Suppressor macrophage treated with lipopolysaccharide for 1 hour (primary cell): ENCODE results near the gene SYPL2.
A peak's percentile ranks its signal among the peaks of the same experiment; 100 is the strongest.
"Not testable (repeated sequence)": the region's sequence is repeated elsewhere in the genome, so short reads cannot be mapped to it uniquely, and the experiment has no call there.

ENCODE experiments used
- DNase-seq, 3 donors: peaks; one replicate each; pipeline ENCODE4 v3.0.0-alpha.2; 2020 to 2022

The SYPL2 gene

DNA sequence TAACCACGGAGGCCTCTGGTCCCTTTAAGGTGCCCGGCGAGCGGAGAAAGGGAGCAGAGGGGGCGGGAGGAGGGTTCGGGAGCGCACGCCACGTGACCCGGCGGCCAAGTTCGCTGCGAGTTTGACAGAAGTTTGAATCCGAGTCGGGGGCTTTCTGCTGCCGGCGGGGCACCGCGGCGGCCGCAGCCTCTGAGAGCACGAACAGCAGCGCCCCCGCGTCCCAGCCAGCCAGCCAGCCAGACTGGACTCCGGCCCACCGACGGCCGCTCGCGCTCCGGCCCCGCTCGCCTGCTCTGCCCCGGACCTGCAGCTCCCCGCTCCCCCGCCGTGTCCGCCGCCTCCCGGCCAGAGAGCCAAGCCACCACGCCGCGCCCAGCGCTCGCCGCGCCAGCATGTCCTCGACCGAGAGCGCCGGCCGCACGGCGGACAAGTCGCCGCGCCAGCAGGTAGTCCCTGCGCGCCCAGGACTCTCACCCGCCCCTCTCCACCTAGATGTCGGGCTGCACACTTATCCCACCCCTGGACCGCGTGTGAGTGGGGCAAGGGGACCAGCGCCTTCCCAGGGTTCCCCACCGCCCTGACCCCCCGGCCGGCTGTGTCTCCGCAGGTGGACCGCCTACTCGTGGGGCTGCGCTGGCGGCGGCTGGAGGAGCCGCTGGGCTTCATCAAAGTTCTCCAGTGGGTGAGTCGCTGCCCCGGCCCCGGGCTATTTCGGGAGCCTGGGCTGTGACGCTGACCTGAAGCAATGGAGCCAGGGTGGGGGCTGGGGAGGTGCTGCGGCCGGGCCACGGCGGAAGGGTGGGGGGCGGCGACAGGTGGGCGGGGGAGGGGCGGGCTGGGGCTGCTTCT is at the start of gene SYPL2:
TSS of gene SYPL2 (plus strand) at position 95 of the 849 bp plus-strand sequence. CDS start at position 393, 298 bp downstream.
- DNase-seq, result peak; percentile 36 to 65 (median 39)

DNA sequence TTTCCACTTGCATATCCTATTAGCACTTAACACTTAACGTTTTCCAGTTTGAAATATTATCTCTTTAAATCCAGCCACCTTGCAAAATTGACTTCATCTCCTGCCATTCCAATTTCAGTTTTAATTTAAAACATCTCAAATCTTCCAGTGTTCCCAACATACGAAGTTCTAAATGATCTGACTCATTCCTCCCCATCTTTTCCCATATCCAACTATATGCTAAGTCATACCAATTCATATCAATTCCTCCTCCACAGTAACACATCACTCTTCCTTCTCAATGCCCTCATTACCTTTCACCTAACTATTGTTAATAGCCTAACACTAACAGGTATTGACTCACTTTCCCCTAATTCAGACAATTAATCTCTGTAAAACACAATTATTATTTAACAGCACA is 42.8 kb upstream of the SYPL2 start:
- no peak for DNase-seq

DNA sequence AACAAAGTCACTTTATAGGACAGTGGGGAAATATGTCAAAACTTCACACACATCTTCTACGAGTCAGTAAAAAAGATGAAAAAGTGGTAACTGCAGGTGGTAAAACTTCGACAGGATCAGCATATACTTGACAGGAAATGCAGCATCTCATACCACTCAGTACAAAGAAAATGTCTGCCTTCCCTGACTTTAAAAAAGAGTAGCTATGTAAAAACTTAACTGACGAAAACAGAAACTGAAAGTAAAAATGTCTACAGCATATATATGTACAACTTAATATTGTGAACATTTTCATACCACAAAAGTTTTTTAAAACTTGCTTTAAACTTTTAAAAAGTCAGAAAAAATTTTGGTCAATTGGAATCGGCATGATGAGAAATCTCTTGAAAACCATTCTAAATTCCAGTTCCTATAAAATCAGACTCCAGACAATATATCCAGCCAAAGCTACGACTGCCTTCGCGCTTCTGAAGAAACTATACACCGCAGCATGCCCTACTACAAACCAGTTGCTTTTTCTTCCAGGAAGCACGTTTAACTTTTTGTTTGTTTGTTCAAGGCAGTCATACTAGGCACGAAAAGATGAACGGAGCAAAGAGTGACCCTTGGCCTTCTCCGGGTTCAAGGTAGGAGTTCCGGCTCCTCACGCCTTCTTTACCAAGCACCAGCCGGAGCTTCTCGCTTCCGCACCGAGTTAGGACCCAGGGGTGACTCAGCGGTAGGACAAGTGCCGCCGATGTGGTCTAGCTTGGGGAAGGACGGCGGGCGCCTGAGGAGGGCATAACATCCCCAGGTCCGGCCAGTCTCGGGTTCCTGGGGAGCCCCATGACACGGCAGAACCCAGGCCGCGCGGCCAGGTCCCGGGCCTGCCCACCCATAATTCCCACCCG is 40.7 kb upstream of the SYPL2 start:
- DNase-seq, result peak; percentile 86 to 90 (median 89)

DNA sequence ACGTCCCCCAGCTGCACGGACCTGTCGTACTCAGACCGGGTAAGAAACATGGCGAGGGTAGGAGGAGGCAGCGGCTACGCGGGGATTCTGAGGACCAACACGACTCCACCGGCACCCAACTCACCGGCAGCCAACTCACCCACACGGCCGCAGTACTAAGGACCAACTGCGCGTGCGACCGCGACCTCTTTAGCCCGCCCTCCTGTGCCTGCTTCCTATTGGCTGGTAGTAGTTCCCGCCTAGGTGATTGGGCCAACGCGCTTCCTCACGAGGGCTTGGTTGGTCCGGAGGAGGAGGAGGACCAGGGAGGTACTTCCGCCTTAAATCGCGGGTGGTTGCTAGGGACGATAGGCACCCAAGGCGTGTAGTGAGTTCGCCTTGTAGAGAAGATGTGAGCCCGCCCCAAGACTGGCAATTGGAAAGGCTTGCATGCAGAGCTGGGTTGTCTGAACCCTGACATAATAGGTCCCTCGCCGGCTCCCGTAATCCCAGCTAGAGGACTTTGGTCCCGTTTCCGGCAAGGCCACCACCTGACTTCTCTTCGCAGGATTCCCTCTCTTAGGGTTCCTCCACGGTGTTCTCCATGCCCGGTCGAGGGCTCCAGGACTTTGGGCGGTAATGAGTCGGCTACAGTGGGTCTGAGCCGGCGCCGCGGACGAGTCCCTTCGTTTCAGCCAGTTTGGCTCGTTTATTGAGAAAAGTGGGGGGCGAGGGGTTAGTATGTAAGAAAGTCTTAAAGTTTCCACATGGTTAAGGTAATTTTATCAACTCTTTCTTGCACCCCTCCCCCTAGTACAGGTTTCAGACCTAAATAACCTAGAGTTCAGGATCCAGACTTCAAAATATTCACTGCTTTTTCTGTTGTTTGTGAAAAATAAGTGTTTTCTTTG is 39.8 kb upstream of the SYPL2 start, which contains the start of gene PSMA5:
TSS of gene PSMA5 (minus strand) at position 168 of the 890 bp plus-strand sequence. CDS start at position 50, 118 bp downstream.
- peak; percentile 98 to 99 (median 99) for DNase-seq

DNA sequence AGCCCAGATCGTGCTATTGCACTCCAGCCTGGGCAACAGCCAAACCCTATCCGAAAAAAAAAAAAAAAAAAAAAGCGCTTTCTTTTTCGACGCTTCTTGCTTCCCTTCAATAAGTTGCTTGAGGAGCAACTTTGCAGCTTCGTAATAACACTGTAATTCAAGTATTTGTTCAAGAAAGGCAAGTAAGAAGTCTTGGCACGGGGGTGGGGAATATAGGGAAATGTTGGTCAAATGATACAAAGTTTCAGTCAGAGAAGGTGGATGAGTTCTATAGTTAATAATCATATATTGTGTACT is 39.2 kb upstream of the SYPL2 start:
- peak in 2 of 3 donors; percentile 22 to 47 for DNase-seq

DNA sequence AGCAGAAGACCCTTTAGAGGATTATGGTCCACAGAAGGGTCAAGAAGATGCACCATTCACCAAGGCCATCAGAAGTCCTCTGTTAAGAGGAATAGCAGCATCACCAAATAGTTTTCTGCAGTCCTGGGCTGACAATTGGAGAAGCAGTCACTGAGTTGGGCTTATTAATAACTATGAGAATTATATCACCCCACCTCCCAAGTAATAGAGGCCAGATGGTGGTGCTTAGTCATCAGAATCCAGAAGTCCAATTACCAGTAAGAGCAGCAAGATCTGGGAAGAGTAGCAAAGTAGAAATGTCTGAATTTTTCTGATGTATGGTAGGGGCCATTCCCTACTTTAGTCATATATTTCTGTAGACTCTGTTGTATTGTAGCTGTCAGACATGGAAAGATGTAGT is 34.0 kb upstream of the SYPL2 start:
- DNase-seq, result peak in 1 of 3 donors; percentile 46

DNA sequence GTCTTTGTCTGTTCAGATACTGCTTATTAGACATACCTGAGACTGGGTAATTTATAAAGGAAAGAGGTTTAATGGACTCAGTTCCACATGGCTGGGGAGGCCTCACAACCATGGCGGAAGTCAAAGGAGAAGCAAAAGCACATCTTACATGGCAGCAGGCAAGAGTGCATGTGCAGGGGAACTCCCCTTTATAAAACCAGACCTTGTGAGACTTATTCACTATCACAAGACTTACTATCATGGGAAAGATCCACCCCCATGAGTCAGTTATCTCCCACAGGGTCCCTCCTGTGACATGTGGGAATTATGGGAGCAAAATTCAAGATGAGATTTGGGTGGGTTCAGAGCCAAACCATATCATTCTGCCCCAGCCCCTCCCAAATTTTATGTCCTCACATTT is 33.0 kb upstream of the SYPL2 start:
- DNase-seq, result peak; percentile 54 to 65 (median 59)

DNA sequence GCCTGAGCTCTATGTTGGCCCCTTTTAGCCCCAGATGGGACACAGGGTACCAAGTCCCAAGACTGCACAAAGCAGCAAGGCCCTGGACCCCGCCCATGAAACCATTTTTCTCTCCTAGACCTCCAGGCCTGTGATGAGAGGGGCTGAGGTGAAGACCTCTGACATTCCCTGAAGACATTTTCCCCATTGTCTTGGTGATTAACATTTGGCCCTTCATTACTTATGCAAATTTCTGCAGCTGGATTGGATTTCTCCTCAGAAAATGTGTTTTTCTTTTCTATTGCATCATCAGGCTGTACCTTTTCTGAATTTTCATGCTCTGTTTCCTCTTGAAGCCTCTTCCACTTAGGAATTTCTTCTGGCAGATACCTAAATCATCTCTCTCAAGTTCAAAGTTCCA is 31.9 kb upstream of the SYPL2 start:
- DNase-seq, result no peak

DNA sequence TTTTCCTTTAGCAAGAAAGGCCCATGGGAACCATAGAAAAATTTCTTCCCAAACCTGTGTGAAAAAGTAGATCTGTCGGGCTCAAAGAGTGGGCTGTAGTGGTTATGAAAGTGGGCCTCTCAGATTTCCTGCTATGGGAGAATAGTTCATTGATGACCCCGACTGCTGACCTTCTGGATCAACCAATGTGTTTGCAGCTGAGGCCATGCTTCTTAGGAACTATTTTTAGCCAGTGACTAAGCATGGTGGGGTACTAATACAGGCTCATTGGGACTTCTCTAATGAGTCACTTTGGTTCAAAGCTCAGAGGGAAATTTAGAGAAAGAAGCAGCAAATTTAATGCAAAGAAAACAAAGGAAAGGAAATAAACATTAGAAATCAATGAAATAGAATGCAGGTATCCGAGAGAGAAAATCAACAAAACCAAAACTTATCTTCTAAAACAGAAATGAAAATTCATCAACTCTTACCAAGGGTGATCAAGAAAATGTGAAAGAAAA is 27.5 kb upstream of the SYPL2 start:
- peak; percentile 85 to 94 (median 93) for DNase-seq

DNA sequence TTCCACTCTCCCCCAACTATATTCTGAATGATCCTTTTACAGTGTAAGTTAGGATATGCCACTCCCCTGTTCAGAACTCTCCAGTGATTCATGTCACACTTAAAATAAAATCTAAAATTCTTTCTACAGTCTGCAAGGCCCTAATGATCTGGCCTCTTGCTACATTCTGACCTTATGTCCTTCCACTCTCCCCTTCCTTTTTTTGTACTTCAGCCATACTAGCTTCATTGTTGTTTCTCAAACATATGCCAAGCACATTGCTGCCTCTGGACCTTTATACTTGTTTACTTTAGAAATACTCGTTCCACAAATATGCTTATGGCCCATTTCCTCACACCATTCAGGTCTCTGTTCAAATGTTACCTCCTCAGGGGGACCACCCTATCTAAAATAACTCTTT is 25.3 kb upstream of the SYPL2 start:
- DNase-seq, result peak in 1 of 3 donors; percentile 28

DNA sequence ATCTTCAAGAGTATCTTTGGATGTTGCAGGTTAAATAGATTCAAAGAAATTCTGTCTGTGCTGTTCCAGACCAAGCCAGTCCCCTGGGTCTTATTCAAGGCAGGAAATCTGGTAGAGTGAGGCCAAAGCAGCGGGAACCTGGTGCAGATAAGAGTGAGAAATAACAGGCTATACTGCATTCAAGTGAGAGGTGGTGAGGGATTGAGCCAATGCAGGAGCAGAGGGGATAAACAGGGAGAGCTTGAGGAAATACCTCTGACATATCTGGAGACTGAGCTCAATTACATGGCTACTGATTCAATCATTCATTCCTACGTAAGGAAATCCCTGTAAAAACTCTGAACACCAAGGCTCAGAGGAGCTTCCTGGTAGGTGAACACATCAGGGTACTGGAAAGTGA is 22.9 kb upstream of the SYPL2 start:
- DNase-seq, result peak in 2 of 3 donors; percentile 22 to 68

DNA sequence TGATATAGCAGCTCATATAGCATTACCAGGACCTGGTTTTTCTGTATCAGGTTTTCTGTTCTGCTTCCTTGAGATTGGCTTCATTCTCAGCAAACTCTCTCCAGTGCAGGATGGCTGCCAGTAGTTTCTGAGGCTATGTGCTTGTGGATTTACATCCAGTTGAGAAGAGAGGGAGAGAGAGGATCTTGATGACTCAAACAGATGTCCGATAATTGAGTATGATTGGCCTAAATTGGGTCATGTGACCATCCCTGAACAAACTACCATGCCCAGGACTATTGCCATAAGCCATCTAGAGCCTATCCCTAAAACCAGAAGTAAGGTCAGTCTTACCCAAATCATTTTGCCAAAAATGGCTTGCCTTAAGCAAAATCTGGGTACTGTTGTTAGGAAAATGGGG is 22.0 kb upstream of the SYPL2 start:
- DNase-seq, result no peak

DNA sequence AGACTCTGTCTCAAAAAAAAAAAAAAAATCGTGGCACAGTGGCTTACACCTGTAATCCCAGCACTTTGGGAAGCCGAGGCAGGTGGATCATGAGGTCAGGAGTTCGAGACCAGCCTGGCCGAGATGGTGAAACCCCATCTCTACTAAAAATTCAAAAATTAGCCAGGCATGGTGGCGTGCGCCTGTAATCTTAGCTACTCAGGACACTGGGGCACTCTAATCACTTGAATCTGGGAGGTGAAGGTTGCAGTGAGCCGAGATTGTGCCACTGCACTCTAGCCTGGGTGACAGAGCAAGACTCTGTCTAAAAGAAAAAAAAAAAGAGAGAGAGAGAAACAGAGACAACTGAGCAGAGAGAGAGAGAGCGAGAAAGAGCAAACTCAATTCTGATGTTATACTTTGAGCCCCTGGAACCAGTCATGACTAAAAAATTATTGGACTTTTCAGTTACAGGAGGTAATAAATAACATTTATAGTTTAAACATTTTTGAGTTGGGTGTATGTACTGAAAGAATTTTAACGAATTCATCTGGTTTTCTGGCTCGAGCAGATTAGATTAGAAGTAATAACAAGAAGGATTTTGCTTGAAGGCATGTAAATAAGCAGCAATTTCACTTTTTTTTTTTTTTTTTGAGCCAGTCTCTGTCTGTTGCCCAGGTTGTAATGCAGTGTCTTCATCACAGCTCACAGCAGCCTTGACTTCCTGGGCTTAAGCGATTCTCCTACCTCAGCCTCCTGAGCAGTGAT is 20.2 kb upstream of the SYPL2 start:
- DNase-seq, result not testable (repeated sequence)

DNA sequence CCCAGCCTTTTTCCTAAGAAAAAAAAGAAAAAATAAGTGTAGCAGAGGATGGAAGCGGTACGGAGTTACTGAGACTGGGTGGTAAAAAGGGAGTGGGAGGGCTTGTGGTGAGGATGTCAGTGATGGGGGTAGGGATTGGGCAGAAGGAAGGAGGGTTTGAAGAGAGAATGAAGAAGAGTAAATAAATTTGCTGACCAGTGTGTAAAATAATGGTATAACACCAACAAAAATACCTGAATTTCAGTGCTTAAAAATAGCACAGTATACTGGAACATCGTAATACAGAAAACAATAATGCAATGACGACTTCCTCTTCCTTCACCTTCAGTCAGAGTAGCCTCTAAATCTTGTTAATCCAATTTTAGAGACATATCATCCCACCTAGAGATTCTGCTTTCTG is 18.8 kb upstream of the SYPL2 start:
- no peak for DNase-seq

DNA sequence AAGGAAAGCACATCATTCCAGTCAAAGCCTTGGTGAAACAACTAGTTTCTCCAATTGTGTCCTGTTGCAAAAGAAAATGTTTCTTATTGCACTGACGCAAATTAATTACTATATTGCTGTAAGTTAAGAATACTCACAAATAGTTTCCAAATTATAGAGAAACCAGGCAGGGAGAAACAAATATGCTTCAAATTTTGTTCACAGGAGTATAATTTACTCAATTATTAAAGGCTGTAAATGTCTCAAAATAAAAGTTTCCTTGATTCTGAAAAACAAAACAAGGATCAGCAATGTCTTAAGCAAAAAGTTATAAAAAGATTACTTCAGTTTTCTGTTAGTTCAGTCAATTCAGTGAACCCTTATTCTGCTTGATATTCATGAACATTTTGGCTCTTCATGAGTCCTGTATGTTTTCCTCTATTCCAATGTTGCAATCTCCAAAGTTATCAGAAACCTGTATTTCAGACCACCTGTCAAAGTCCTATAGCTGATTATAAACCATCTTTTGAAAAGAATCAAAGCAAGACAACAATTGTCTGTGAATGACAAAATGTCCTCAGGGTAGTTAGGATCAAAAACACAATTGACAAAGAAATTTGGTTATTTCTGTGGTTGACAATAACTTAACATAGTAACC is 11.7 kb upstream of the SYPL2 start:
- DNase-seq, result no peak

DNA sequence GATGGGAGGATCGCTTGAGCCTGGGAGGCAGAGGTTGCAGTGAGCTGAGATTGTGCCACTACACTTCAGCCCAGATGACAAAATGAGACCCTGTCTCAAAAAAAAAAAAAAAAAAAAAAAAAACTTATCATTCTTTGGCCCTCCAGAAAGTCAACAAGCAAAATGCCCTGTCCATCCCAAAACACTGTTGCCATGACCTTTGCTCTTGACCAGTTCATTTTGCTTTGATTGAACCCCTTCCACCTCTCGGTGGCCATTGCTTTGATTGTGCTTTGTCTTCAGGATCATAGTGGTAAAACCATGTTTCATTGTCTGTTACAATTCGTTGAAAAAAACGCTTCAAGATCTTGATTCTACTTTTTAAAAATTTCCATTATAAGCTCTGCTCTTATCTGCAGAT is 8.5 kb upstream of the SYPL2 start:
- no peak for DNase-seq

DNA sequence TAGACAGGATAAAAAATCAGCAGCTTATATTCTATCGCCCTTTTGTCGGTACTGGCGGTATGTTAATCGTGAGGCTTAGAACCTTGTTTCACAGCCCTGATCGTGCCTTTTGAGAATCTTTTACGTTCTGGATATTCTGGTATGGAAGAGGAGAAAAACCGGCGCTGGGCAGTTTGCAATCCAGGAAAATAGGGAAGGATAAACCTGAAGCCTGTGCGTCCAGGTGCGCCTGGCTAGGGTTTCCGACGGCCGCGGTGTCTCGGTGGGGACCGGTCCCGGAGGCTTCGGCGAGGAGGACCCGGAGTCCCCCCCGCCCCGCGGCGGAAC is 258 bp upstream of the SYPL2 start:
- no peak for DNase-seq

DNA sequence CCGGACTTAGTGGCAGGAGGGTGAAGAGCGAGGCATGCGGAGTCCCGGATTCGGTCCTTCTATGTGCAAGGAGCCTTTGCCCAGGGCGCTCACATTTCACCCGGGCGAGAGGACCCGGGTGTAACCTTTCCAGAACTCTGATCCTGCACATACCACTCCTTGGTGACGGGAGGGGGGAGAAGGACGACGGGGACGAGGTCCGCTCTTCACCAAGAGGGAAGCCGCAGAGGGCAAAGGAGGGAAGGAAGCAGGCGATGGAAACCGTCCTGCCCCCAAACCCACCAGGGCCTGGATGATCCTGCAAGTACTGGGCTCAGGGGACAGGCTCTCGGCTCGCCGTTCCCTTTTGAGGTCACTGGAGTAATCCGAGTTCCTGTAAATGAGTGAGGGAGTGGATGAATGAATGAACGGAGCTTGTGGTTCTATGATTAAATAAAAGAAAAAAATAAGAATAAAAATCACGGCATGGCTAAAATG is 993 bp downstream of the SYPL2 start:
- DNase-seq, result no peak

DNA sequence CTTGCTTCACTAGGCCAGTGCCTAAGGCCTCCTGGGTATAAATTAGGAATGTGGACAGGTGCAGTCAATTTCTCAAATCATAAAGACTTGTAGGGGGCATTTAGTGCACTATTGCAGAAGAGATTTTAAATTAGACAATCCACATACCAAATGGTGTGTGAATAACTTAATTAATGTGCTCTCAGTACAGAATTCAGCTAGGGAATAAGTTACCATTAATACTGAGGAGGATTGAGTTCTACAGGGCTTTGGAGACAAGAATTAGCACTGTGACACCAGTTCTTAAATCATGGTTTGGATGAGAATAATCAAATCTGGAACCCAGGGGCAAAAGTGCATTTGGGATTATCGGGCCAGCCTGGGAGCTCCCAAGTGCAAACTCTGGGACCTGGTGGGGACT is 1.7 kb downstream of the SYPL2 start:
- no peak for DNase-seq

DNA sequence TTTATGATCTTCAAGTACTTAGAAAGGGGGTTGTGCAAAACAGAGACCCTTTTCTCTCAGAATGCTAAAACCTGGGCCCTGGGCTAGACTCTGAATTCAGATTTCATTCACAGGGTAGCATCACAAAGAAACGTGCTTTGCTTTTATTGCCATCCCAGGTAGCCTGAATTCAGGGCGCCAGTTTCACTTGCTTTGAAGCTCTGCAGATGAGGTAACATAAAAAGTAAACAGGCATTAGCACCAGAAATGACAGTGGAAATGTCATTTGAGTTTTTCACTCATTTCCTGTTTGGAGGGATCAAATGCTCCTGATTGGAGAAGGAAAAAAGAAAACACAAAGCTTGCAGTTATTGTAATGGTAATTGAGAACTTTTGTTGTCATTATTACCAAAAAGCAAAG is 2.6 kb downstream of the SYPL2 start:
- no peak for DNase-seq

DNA sequence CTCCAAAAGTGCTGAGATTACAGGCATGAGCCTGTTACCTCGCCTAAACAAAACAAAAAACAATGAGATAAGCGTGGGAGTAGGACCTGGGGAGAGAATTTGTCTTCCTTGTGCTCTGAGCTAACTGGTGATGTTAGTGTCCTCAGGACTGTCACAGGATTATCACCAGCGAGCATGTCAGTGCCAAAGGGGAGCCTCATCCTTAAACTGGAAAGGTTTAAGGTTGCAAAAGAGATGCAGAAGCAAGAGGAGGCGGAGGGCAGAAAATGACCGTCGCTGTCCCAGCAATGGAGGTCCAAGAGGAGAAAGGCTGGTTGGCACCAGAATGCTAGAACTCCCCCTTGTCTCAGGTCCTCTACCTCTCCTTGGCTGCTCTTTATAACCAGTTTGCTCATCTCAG is 3.9 kb downstream of the SYPL2 start:
- no peak for DNase-seq
